Breast epithelium (tissue), 4 donors: ENCODE results near the gene TMEM238L. TPM values are rescaled to one million over a fixed set of nuclear protein-coding genes. Genes with fewer than 3 reads are reported as not detected.

Source experiments
- DNase-seq, 2 donors: peaks; one replicate each; pipeline ENCODE4 v3.0.0-alpha.2; 2019; ENCODE audit warnings: low spot score in 2 of 2
- H3K27ac ChIP-seq, 2 donors: fragments of 200-600 bp; sonication (generic) in 1 of 2; one replicate each; pipeline ENCODE4 v1.5.1; 2016 to 2019; ENCODE audit warnings: mild to moderate bottlenecking in 1 of 2
- H3K27me3 ChIP-seq, 2 donors: fragments of 200-600 bp; sonication (generic) in 1 of 2; one replicate each; pipeline versions ENCODE4 v1.5.1 to v1.6.0; 2017 to 2019; ENCODE audit warnings: control low read depth in 1 of 2, mild to moderate bottlenecking in 1 of 2
- H3K36me3 ChIP-seq: fragments of 200-600 bp; one replicate; pipeline ENCODE4 v1.5.1; 2019
- H3K4me1 ChIP-seq, 2 donors: fragments of 200-600 bp; sonication (generic); one replicate each; pipeline ENCODE4 v1.5.1; 2016 to 2019; ENCODE audit warnings: control low read depth in 1 of 2
- H3K4me3 ChIP-seq, 3 donors: fragments of 200-600 bp; sonication (generic); 1 replicate in 2 of 3; 2 replicates in 1 of 3; pipeline ENCODE4 v1.5.1; 2016 to 2019; ENCODE audit warnings: mild to moderate bottlenecking in 3 of 3, moderate library complexity in 2 of 3
- H3K9me3 ChIP-seq, 2 donors: fragments of 200-600 bp; sonication (generic) in 1 of 2; one replicate each; pipeline ENCODE4 v1.5.1; 2016 to 2019; ENCODE audit warnings: control low read depth in 1 of 2
- CTCF ChIP-seq, 3 donors: fragments of 450-650 bp; IDR thresholded peaks; one replicate each; pipeline ENCODE4 v1.5.1; 2016 to 2017; ENCODE audit warnings: antibody characterized with exemption in 3 of 3, mild to moderate bottlenecking in 3 of 3, moderate library complexity in 3 of 3
- POLR2A ChIP-seq: fragments of 450-650 bp; IDR thresholded peaks from one replicate; pipeline ENCODE4 v1.6.1; 2016; ENCODE audit warnings: antibody characterized with exemption, mild to moderate bottlenecking, moderate library complexity
- POLR2AphosphoS5 ChIP-seq, 3 donors: sonication (generic); formaldehyde crosslinking; IDR thresholded peaks; one replicate each; pipeline ENCODE4 v1.6.1; 2017; ENCODE audit warnings: antibody characterized with exemption in 3 of 3
- intact Hi-C: fragments of 100-400 bp; cut with DNase I; formaldehyde crosslinking; loops from one replicate; pipeline ENCODE4 v1.15.1; 2023; ENCODE audit warnings: low total_unique reads
- total RNA-seq, 3 donors: library from RNA; depleted of rRNA; stranded (reverse); fragments of >200 nt; gene quantifications; one replicate each; pipeline ENCODE4 v1.1.0, GENCODE V29; 2016

The TMEM238L gene
- total RNA-seq, 3 donors from 2014 or later, result 0.66 TPM; not detected in 2

- H3K4me3 ChIP-seq, result no peak overlapping the region
- H3K4me1 ChIP-seq, result no peaks in the 10 kb centered on the region
- H3K27me3 ChIP-seq, result no peaks in the 10 kb centered on the region
- H3K27ac ChIP-seq, result no peak overlapping the region
- H3K9me3 ChIP-seq, result no peaks in the 10 kb centered on the region
- intact Hi-C loops, result no loop called here
- no peak for DNase-seq
- no peaks in the 10 kb centered on the region for H3K36me3 ChIP-seq
- TF ChIP-seq POLR2A, result no peak
- no peak for TF ChIP-seq POLR2AphosphoS5 (IDR thresholded peaks at IDR 0.05)
- TF ChIP-seq CTCF (IDR thresholded peaks at IDR 0.05), result no peak
Observed at GRCh38 chr17:10806545-10807262, 2.8 kb upstream of the TMEM238L start.

GRCh38 chr17:10805911-10806310, 2.0 kb upstream of the TMEM238L start:
- H3K36me3 ChIP-seq, result no peaks in the 10 kb centered on the region
- H3K9me3 ChIP-seq, result no peaks in the 10 kb centered on the region
- H3K27me3 ChIP-seq, result no peaks in the 10 kb centered on the region
- no peaks in the 10 kb centered on the region for H3K4me1 ChIP-seq
- DNase-seq, result no peak
- TF ChIP-seq CTCF (IDR thresholded peaks at IDR 0.05) (no peak), POLR2AphosphoS5 (IDR thresholded peaks at IDR 0.05) (no peak), POLR2A (no peak)
- H3K27ac ChIP-seq, result no peak overlapping the region
- H3K4me3 ChIP-seq, result no peak overlapping the region
- intact Hi-C loops, result no loop called here

- DNase-seq, result no peak
- TF ChIP-seq POLR2AphosphoS5 (IDR thresholded peaks at IDR 0.05) (no peak), POLR2A (no peak), CTCF (IDR thresholded peaks at IDR 0.05) (no peak)
- intact Hi-C loops, result loop anchor here (5.0 kb wide), 1 partner anchor 1223 kb away; no protein-coding TSS in a partner anchor
Observed at GRCh38 chr17:10804546-10804945, 647 bp upstream of the TMEM238L start.

GRCh38 chr17:10803350-10803749, 549 bp downstream of the TMEM238L start:
- H3K4me3 ChIP-seq, result no peak overlapping the region
- DNase-seq, result no peak
- no peaks in the 10 kb centered on the region for H3K4me1 ChIP-seq
- H3K36me3 ChIP-seq, result no peaks in the 10 kb centered on the region
- no peak for TF ChIP-seq POLR2AphosphoS5 (IDR thresholded peaks at IDR 0.05)
- TF ChIP-seq CTCF (IDR thresholded peaks at IDR 0.05), result no peak
- TF ChIP-seq POLR2A, result no peak
- H3K27ac ChIP-seq, result no peak overlapping the region
- H3K27me3 ChIP-seq, result no peaks in the 10 kb centered on the region
- H3K9me3 ChIP-seq, result no peaks in the 10 kb centered on the region
- intact Hi-C loops, result loop anchor here (5.0 kb wide), 1 partner anchor 1224 kb away; no protein-coding TSS in a partner anchor

More at GRCh38 chr17:10804546-10804945, 647 bp upstream of the TMEM238L start:
- H3K27ac ChIP-seq, result no peak overlapping the region
- no peaks in the 10 kb centered on the region for H3K27me3 ChIP-seq
- no peaks in the 10 kb centered on the region for H3K9me3 ChIP-seq
- H3K4me1 ChIP-seq, result no peaks in the 10 kb centered on the region
- H3K36me3 ChIP-seq, result no peaks in the 10 kb centered on the region
- H3K4me3 ChIP-seq, result no peak overlapping the region

GRCh38 chr17:10802496-10803284, 1.2 kb downstream of the TMEM238L start:
- H3K9me3 ChIP-seq, result no peaks in the 10 kb centered on the region
- no peak overlapping the region for H3K27ac ChIP-seq
- H3K4me1 ChIP-seq, result peaks cover 0 to 6% of the 10 kb centered on the region in 2 donors
- intact Hi-C loops, result loop anchor here (5.0 kb wide), 1 partner anchor 1225 kb away; no protein-coding TSS in a partner anchor
- DNase-seq, result no peak
- no peak for TF ChIP-seq CTCF (IDR thresholded peaks at IDR 0.05)
- no peak for TF ChIP-seq POLR2AphosphoS5 (IDR thresholded peaks at IDR 0.05)
- TF ChIP-seq POLR2A, result no peak
- H3K27me3 ChIP-seq, result no peaks in the 10 kb centered on the region
- H3K4me3 ChIP-seq, result no peak overlapping the region
- H3K36me3 ChIP-seq, result no peaks in the 10 kb centered on the region
